ENCODE results near the gene DAPK3. TPM values are rescaled to one million over a fixed set of nuclear protein-coding genes. Genes with fewer than 3 reads are reported as not detected.
"Not testable (repeated sequence)": the region's sequence is repeated elsewhere in the genome, so short reads cannot be mapped to it uniquely, and the experiment has no call there.

Gene DAPK3
- total RNA-seq, 1 donor from 2014 or later, result 63.7 TPM

GRCh38 chr19:3944018-3944721 lies 26.7 kb downstream of the DAPK3 start:
- H3K4me3 ChIP-seq (ENCODE audit: low read length in 3 of 3), result no peak overlapping the region
- peaks cover 0 to 20% (median 0%) of the 10 kb centered on the region in 3 donors for H3K36me3 ChIP-seq (ENCODE audit: control insufficient read depth in 3 of 3, insufficient read depth in 3 of 3, low read length in 3 of 3)
- H3K27me3 ChIP-seq (ENCODE audit: control insufficient read depth in 3 of 3, insufficient read depth in 3 of 3, low read length in 3 of 3), result no peaks in the 10 kb centered on the region
- H3K9ac ChIP-seq (ENCODE audit: low read depth in 1 of 3, low read length in 3 of 3), result peak overlapping the region in 2 of 3 donors; percentile 3 to 62
- H3K4me1 ChIP-seq (ENCODE audit: control insufficient read depth in 3 of 3, insufficient read depth in 3 of 3, low read length in 3 of 3), result peaks cover 15 to 60% (median 53%) of the 10 kb centered on the region in 3 donors
- H3K27ac ChIP-seq (ENCODE audit: low read depth, low read length), result peak overlapping the region; percentile 88
- H3K9me3 ChIP-seq (ENCODE audit: control insufficient read depth in 3 of 3, low read length in 3 of 3), result no peaks in the 10 kb centered on the region

GRCh38 chr19:3942790-3943409 lies 28.0 kb downstream of the DAPK3 start:
- Histone ChIP-seq H3K27ac (ENCODE audit: low read depth, low read length) (peak overlapping the region; percentile 88), H3K4me1 (ENCODE audit: control insufficient read depth in 3 of 3, insufficient read depth in 3 of 3, low read length in 3 of 3) (peaks cover 15 to 54% (median 49%) of the 10 kb centered on the region in 3 donors), H3K9ac (ENCODE audit: low read depth in 1 of 3, low read length in 3 of 3) (peak overlapping the region in 2 of 3 donors; percentile 38 to 62), H3K36me3 (ENCODE audit: control insufficient read depth in 3 of 3, insufficient read depth in 3 of 3, low read length in 3 of 3) (peaks cover 0 to 18% (median 0%) of the 10 kb centered on the region in 3 donors), H3K9me3 (ENCODE audit: control insufficient read depth in 3 of 3, low read length in 3 of 3) (no peaks in the 10 kb centered on the region), H3K4me3 (ENCODE audit: low read length in 3 of 3) (peak overlapping the region in 1 of 3 donors; percentile 22), H3K27me3 (ENCODE audit: control insufficient read depth in 3 of 3, insufficient read depth in 3 of 3, low read length in 3 of 3) (no peaks in the 10 kb centered on the region)

- not testable (repeated sequence) for H3K9me3 ChIP-seq (ENCODE audit: control insufficient read depth in 3 of 3, low read length in 3 of 3); H3K9ac ChIP-seq (ENCODE audit: low read depth in 1 of 3, low read length in 3 of 3); H3K27me3 ChIP-seq (ENCODE audit: control insufficient read depth in 3 of 3, insufficient read depth in 3 of 3, low read length in 3 of 3); H3K36me3 ChIP-seq (ENCODE audit: control insufficient read depth in 3 of 3, insufficient read depth in 3 of 3, low read length in 3 of 3); H3K4me3 ChIP-seq (ENCODE audit: low read length in 3 of 3)
- peaks cover 0 to 37% (median 35%) of the 10 kb centered on the region in 3 donors for H3K4me1 ChIP-seq (ENCODE audit: control insufficient read depth in 3 of 3, insufficient read depth in 3 of 3, low read length in 3 of 3)
- peak overlapping the region; percentile 54 for H3K27ac ChIP-seq (ENCODE audit: low read depth, low read length)
Measured at GRCh38 chr19:3938300-3938950, 32.5 kb downstream of the DAPK3 start.

- Histone ChIP-seq H3K9ac (ENCODE audit: low read depth in 1 of 3, low read length in 3 of 3) (peak overlapping the region in 1 of 3 donors; percentile 62), H3K4me3 (ENCODE audit: low read length in 3 of 3) (peak overlapping the region in 1 of 3 donors; percentile 13), H3K36me3 (ENCODE audit: control insufficient read depth in 3 of 3, insufficient read depth in 3 of 3, low read length in 3 of 3) (peaks cover 0 to 5% (median 0%) of the 10 kb centered on the region in 3 donors), H3K27ac (ENCODE audit: low read depth, low read length) (no peak overlapping the region), H3K9me3 (ENCODE audit: control insufficient read depth in 3 of 3, low read length in 3 of 3) (no peaks in the 10 kb centered on the region), H3K27me3 (ENCODE audit: control insufficient read depth in 3 of 3, insufficient read depth in 3 of 3, low read length in 3 of 3) (peaks cover 0 to 4% (median 0%) of the 10 kb centered on the region in 3 donors), H3K4me1 (ENCODE audit: control insufficient read depth in 3 of 3, insufficient read depth in 3 of 3, low read length in 3 of 3) (peaks cover 4 to 31% (median 26%) of the 10 kb centered on the region in 3 donors)
Measured at GRCh38 chr19:3936506-3937442, 34.1 kb downstream of the DAPK3 start.

GRCh38 chr19:3932931-3933810 lies 37.7 kb downstream of the DAPK3 start, which contains the start of gene NMRK2:
Gene NMRK2, plus strand, starts transcription at chr19:3933069. Its CDS starts 603 bp downstream, at chr19:3933672.
- H3K9ac ChIP-seq (ENCODE audit: low read depth in 1 of 3, low read length in 3 of 3), result peak within 1 kb of the TSS in 2 of 3 donors; percentile 64 to 89
- no peaks in the 10 kb centered on the region for H3K9me3 ChIP-seq (ENCODE audit: control insufficient read depth in 3 of 3, low read length in 3 of 3)
- no peaks in the 10 kb centered on the region for H3K36me3 ChIP-seq (ENCODE audit: control insufficient read depth in 3 of 3, insufficient read depth in 3 of 3, low read length in 3 of 3)
- H3K27me3 ChIP-seq (ENCODE audit: control insufficient read depth in 3 of 3, insufficient read depth in 3 of 3, low read length in 3 of 3), result peaks cover 0 to 4% (median 0%) of the 10 kb centered on the region in 3 donors
- peak within 1 kb of the TSS; percentile 83 for H3K27ac ChIP-seq (ENCODE audit: low read depth, low read length)
- H3K4me1 ChIP-seq (ENCODE audit: control insufficient read depth in 3 of 3, insufficient read depth in 3 of 3, low read length in 3 of 3), result peaks cover 12 to 23% (median 19%) of the 10 kb centered on the region in 3 donors
- peak within 1 kb of the TSS in 2 of 3 donors; percentile 31 to 72 for H3K4me3 ChIP-seq (ENCODE audit: low read length in 3 of 3)

GRCh38 chr19:3931041-3931440 lies 39.9 kb downstream of the DAPK3 start:
- no peaks in the 10 kb centered on the region for H3K9me3 ChIP-seq (ENCODE audit: control insufficient read depth in 3 of 3, low read length in 3 of 3)
- peaks cover 0 to 4% (median 0%) of the 10 kb centered on the region in 3 donors for H3K27me3 ChIP-seq (ENCODE audit: control insufficient read depth in 3 of 3, insufficient read depth in 3 of 3, low read length in 3 of 3)
- H3K4me1 ChIP-seq (ENCODE audit: control insufficient read depth in 3 of 3, insufficient read depth in 3 of 3, low read length in 3 of 3), result peaks cover 12 to 23% (median 17%) of the 10 kb centered on the region in 3 donors
- no peaks in the 10 kb centered on the region for H3K36me3 ChIP-seq (ENCODE audit: control insufficient read depth in 3 of 3, insufficient read depth in 3 of 3, low read length in 3 of 3)
- no peak overlapping the region for H3K4me3 ChIP-seq (ENCODE audit: low read length in 3 of 3)
- H3K9ac ChIP-seq (ENCODE audit: low read depth in 1 of 3, low read length in 3 of 3), result peak overlapping the region in 1 of 3 donors; percentile 46
- H3K27ac ChIP-seq (ENCODE audit: low read depth, low read length), result peak overlapping the region; percentile 78

GRCh38 chr19:3923912-3924311 lies 47.0 kb downstream of the DAPK3 start:
- no peaks in the 10 kb centered on the region for H3K36me3 ChIP-seq (ENCODE audit: control insufficient read depth in 3 of 3, insufficient read depth in 3 of 3, low read length in 3 of 3)
- no peaks in the 10 kb centered on the region for H3K27me3 ChIP-seq (ENCODE audit: control insufficient read depth in 3 of 3, insufficient read depth in 3 of 3, low read length in 3 of 3)

GRCh38 chr19:3923096-3923758 lies 47.7 kb downstream of the DAPK3 start:
- peaks cover 3 to 8% (median 5%) of the 10 kb centered on the region in 3 donors for H3K9me3 ChIP-seq (ENCODE audit: control insufficient read depth in 3 of 3, low read length in 3 of 3)
- no peaks in the 10 kb centered on the region for H3K36me3 ChIP-seq (ENCODE audit: control insufficient read depth in 3 of 3, insufficient read depth in 3 of 3, low read length in 3 of 3)
- H3K4me3 ChIP-seq (ENCODE audit: low read length in 3 of 3), result no peak overlapping the region
- no peaks in the 10 kb centered on the region for H3K27me3 ChIP-seq (ENCODE audit: control insufficient read depth in 3 of 3, insufficient read depth in 3 of 3, low read length in 3 of 3)
- peaks cover 0 to 4% (median 0%) of the 10 kb centered on the region in 3 donors for H3K4me1 ChIP-seq (ENCODE audit: control insufficient read depth in 3 of 3, insufficient read depth in 3 of 3, low read length in 3 of 3)
- no peak overlapping the region for H3K27ac ChIP-seq (ENCODE audit: low read depth, low read length)
- H3K9ac ChIP-seq (ENCODE audit: low read depth in 1 of 3, low read length in 3 of 3), result no peak overlapping the region

More at GRCh38 chr19:3923912-3924311, 47.0 kb downstream of the DAPK3 start:
- Histone ChIP-seq H3K9me3 (ENCODE audit: control insufficient read depth in 3 of 3, low read length in 3 of 3) (peaks cover 3 to 8% (median 5%) of the 10 kb centered on the region in 3 donors), H3K4me1 (ENCODE audit: control insufficient read depth in 3 of 3, insufficient read depth in 3 of 3, low read length in 3 of 3) (peaks cover 0 to 4% (median 0%) of the 10 kb centered on the region in 3 donors), H3K4me3 (ENCODE audit: low read length in 3 of 3) (no peak overlapping the region), H3K27ac (ENCODE audit: low read depth, low read length) (no peak overlapping the region), H3K9ac (ENCODE audit: low read depth in 1 of 3, low read length in 3 of 3) (no peak overlapping the region)
